GM12892 (cell line): Measurements from ENCODE around the gene MRS2.
"Not testable (repeated sequence)": the region's sequence is repeated elsewhere in the genome, so short reads cannot be mapped to it uniquely, and the experiment has no call there.

Experiments used
- POLR2A ChIP-seq: IDR thresholded peaks from 2 replicates; pipeline ENCODE4 v1.6.1; 2011; ENCODE audit warnings: low read depth, low read length, control low read depth
- POLR2AphosphoS5 ChIP-seq: IDR thresholded peaks from 2 replicates; pipeline ENCODE4 v1.6.1; 2011; ENCODE audit warnings: low read depth, low read length, control low read depth
- TAF1 ChIP-seq: IDR thresholded peaks from 2 replicates; pipeline ENCODE4 v1.6.1; 2011; ENCODE audit warnings: low read depth, mild to moderate bottlenecking, control low read depth, low read length, borderline replicate concordance

DNA sequence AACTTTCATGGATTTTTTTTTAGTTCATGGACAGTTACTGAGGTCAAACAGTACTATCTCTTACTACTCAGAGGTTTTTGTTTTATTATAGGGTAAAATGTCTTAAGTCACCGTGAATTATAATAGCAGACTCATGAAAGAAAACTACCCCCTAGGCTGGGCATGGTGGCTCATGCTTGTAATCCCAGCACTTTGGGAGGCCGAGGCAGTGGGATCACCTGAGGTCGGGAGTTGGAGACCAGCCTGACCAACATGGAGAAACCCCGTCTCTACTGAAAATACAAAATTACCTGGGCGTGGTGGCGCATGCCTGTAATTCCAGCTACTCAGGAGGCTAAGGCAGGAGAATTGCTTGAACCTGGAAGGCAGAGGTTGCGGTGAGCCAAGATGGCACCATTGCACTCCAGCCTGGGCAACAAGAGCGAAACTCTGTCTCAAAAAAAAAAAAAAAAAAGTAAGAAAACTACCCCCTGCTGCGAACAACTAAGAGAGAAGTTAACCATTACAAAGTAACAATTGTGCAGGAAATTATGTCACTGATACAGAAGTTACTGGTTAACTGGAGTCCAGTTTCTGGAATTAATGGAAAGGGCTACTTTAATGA is 19.7 kb upstream of the MRS2 start:
- TF ChIP-seq POLR2AphosphoS5, TAF1, POLR2A: not testable (repeated sequence)
